ENCODE data around the gene CORO2A. TPM values are rescaled to one million over a fixed set of nuclear protein-coding genes. Genes with fewer than 3 reads are reported as not detected.

The CORO2A gene
- total and polyA plus RNA-seq, 2 of the 13 experiments (the other 11 are each of a cell fraction or from before 2014, with no cell fraction given), result 14.4 to 15.3 TPM

DNA sequence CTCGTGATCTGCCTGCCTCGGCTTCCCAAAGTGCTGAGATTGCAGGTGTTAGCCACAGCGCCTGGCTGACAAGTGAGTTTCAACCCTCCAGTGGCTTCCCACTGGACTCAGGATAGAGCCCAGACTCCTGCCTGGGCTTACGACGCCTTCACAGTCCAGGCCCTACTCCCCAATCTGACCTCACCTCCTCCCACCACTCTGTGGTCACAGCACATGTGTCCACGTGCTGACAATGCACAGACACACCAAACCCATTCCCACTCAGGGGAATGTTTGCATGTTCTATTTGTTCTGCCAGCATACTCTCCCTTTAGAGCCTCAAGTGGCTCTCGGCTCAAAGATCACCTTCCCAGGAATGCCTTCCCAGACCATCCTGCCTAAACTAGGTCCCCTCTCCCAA, 42.3 kb downstream of the CORO2A start (continued):
- TF ChIP-seq, protein P1, sequence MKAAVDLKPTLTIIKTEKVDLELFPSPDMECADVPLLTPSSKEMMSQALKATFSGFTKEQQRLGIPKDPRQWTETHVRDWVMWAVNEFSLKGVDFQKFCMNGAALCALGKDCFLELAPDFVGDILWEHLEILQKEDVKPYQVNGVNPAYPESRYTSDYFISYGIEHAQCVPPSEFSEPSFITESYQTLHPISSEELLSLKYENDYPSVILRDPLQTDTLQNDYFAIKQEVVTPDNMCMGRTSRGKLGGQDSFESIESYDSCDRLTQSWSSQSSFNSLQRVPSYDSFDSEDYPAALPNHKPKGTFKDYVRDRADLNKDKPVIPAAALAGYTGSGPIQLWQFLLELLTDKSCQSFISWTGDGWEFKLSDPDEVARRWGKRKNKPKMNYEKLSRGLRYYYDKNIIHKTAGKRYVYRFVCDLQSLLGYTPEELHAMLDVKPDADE (CRISPR knock-in tag; IDR thresholded peaks at IDR 0.05), result no peak
- TF ChIP-seq ZNF543 (CRISPR knock-in tag; IDR thresholded peaks at IDR 0.05) (no peak), PPARG (CRISPR knock-in tag; conservative IDR thresholded peaks at IDR 0.05) (no peak), ZNF354B (CRISPR knock-in tag; IDR thresholded peaks at IDR 0.05) (no peak), KLF9 (CRISPR knock-in tag; IDR thresholded peaks at IDR 0.05; ENCODE audit: low read depth) (no peak), ZEB1 (IDR thresholded peaks at IDR 0.05; ENCODE audit: insufficient replicate concordance, low read depth) (no peak), ZNF350 (CRISPR knock-in tag; IDR thresholded peaks at IDR 0.05; ENCODE audit: borderline replicate concordance, low read depth) (0 out of 2 replicates have a peak, but pooled peaks have one; percentile 38), SIX1 (CRISPR knock-in tag; IDR thresholded peaks at IDR 0.05; ENCODE audit: borderline replicate concordance) (no peak), RELA (CRISPR knock-in tag; IDR thresholded peaks at IDR 0.05) (no peak), ZFX (CRISPR knock-in tag; IDR thresholded peaks at IDR 0.05; ENCODE audit: low read depth) (peak; percentile 40; the same call in 1 of the 2 replicates), RCOR2 (CRISPR knock-in tag; IDR thresholded peaks at IDR 0.05) (no peak)
- TF ChIP-seq, protein P2, sequence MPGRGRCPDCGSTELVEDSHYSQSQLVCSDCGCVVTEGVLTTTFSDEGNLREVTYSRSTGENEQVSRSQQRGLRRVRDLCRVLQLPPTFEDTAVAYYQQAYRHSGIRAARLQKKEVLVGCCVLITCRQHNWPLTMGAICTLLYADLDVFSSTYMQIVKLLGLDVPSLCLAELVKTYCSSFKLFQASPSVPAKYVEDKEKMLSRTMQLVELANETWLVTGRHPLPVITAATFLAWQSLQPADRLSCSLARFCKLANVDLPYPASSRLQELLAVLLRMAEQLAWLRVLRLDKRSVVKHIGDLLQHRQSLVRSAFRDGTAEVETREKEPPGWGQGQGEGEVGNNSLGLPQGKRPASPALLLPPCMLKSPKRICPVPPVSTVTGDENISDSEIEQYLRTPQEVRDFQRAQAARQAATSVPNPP (CRISPR knock-in tag; IDR thresholded peaks at IDR 0.05), result no peak
- TF ChIP-seq, protein P3, sequence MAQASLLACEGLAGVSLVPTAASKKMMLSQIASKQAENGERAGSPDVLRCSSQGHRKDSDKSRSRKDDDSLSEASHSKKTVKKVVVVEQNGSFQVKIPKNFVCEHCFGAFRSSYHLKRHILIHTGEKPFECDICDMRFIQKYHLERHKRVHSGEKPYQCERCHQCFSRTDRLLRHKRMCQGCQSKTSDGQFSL (CRISPR knock-in tag; IDR thresholded peaks at IDR 0.05), result no peak
- TF ChIP-seq, protein P4, sequence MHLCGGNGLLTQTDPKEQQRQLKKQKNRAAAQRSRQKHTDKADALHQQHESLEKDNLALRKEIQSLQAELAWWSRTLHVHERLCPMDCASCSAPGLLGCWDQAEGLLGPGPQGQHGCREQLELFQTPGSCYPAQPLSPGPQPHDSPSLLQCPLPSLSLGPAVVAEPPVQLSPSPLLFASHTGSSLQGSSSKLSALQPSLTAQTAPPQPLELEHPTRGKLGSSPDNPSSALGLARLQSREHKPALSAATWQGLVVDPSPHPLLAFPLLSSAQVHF (CRISPR knock-in tag; IDR thresholded peaks at IDR 0.05), result no peak
- TF ChIP-seq, protein P5, sequence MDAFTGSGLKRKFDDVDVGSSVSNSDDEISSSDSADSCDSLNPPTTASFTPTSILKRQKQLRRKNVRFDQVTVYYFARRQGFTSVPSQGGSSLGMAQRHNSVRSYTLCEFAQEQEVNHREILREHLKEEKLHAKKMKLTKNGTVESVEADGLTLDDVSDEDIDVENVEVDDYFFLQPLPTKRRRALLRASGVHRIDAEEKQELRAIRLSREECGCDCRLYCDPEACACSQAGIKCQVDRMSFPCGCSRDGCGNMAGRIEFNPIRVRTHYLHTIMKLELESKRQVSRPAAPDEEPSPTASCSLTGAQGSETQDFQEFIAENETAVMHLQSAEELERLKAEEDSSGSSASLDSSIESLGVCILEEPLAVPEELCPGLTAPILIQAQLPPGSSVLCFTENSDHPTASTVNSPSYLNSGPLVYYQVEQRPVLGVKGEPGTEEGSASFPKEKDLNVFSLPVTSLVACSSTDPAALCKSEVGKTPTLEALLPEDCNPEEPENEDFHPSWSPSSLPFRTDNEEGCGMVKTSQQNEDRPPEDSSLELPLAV (CRISPR knock-in tag; conservative IDR thresholded peaks at IDR 0.05; ENCODE audit: low read depth), result no peak
- TF ChIP-seq, protein P6, sequence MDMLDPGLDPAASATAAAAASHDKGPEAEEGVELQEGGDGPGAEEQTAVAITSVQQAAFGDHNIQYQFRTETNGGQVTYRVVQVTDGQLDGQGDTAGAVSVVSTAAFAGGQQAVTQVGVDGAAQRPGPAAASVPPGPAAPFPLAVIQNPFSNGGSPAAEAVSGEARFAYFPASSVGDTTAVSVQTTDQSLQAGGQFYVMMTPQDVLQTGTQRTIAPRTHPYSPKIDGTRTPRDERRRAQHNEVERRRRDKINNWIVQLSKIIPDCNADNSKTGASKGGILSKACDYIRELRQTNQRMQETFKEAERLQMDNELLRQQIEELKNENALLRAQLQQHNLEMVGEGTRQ (IDR thresholded peaks at IDR 0.05; ENCODE audit: low read depth, low read length), result no peak
- TF ChIP-seq, protein P6 (CRISPR knock-in tag; IDR thresholded peaks at IDR 0.05; ENCODE audit: borderline replicate concordance), result no peak
- TF ChIP-seq, protein P7, sequence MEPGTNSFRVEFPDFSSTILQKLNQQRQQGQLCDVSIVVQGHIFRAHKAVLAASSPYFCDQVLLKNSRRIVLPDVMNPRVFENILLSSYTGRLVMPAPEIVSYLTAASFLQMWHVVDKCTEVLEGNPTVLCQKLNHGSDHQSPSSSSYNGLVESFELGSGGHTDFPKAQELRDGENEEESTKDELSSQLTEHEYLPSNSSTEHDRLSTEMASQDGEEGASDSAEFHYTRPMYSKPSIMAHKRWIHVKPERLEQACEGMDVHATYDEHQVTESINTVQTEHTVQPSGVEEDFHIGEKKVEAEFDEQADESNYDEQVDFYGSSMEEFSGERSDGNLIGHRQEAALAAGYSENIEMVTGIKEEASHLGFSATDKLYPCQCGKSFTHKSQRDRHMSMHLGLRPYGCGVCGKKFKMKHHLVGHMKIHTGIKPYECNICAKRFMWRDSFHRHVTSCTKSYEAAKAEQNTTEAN (CRISPR knock-in tag; conservative IDR thresholded peaks at IDR 0.05), result no peak
- TF ChIP-seq, protein P8, sequence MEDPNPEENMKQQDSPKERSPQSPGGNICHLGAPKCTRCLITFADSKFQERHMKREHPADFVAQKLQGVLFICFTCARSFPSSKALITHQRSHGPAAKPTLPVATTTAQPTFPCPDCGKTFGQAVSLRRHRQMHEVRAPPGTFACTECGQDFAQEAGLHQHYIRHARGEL (CRISPR knock-in tag; IDR thresholded peaks at IDR 0.05), result no peak

Data from HepG2 (cell line).